ENCODE results near the gene ATP9B. TPM values are rescaled to one million over a fixed set of nuclear protein-coding genes. Genes with fewer than 3 reads are reported as not detected.
"Not testable (repeated sequence)": the region's sequence is repeated elsewhere in the genome, so short reads cannot be mapped to it uniquely, and the experiment has no call there.

Gene ATP9B
- total RNA-seq, 1 experiment from 2014 or later, result 44.4 TPM

- no peak for TF ChIP-seq POLR2AphosphoS5 (IDR thresholded peaks at IDR 0.05; ENCODE audit: low read depth, low read length)
- BruUV-seq (replicated peaks), result no TSS peak
- H3K4me3 ChIP-seq (ENCODE audit: low read depth in 2 of 2, low read length in 2 of 2), result peak overlapping the region in 1 of 2 experiments; percentile 78; a peak in 1 of 4 replicates
Observed at GRCh38 chr18:79071037-79071436, 1.8 kb downstream of the ATP9B start.

GRCh38 chr18:79071503-79072210 lies 2.5 kb downstream of the ATP9B start:
- POLR2A ChIA-PET, result no interaction called here
- peaks cover 14% of the 10 kb centered on the region; the same call in 1 of the 2 replicates for H3K4me1 ChIP-seq (ENCODE audit: control insufficient read depth, insufficient read depth, low read length)
- intact Hi-C loops (cut with micrococcal nuclease; ENCODE audit: unreplicated experiment), result loop anchor here (5.0 kb wide), 1 partner anchor 176 kb away; no protein-coding TSS in a partner anchor
- no peak overlapping the region for H3K27ac ChIP-seq (ENCODE audit: low read length)
- H3K27me3 ChIP-seq (ENCODE audit: control insufficient read depth, insufficient read depth, low read length), result no peaks in the 10 kb centered on the region
- no TSS peak for BruUV-seq (replicated peaks)
- no peaks in the 10 kb centered on the region; the same call in 1 of the 2 replicates for H3K36me3 ChIP-seq (ENCODE audit: control insufficient read depth, insufficient read depth, low read length)
- DNase-seq (ENCODE audit: low read depth, low spot score) (no peak), ATAC-seq (no peak)
- H3K9me3 ChIP-seq (ENCODE audit: control insufficient read depth, insufficient read depth, low read depth, low read length), result no peaks in the 10 kb centered on the region
- in situ Hi-C loops (cut with HindIII; ENCODE audit: low pct_unique_long_range_greater_than_20kb, low sequenced_read_pairs), result no loop called here
- no peak overlapping the region for H3K4me3 ChIP-seq (ENCODE audit: low read depth in 2 of 2, low read length in 2 of 2)
- TF ChIP-seq REST (IDR thresholded peaks at IDR 0.05; ENCODE audit: insufficient read depth in 1 of 2, low read depth in 2 of 2, low read length in 1 of 2) (no peak), CTCF (IDR thresholded peaks at IDR 0.05) (no peak), SIN3A (IDR thresholded peaks at IDR 0.05; ENCODE audit: borderline replicate concordance, insufficient read depth, low read depth, low read length) (no peak), TCF7L2 (IDR thresholded peaks at IDR 0.05; ENCODE audit: low read depth, low read length) (no peak), POLR2AphosphoS5 (IDR thresholded peaks at IDR 0.05; ENCODE audit: low read depth, low read length) (no peak)
- CTCF ChIA-PET, result interaction anchor here (0.6 kb wide), 1 partner anchor 20 kb away, joined by 3 read pairs; no protein-coding TSS in a partner anchor

More at GRCh38 chr18:79071037-79071436, 1.8 kb downstream of the ATP9B start:
- in situ Hi-C loops (cut with HindIII; ENCODE audit: low pct_unique_long_range_greater_than_20kb, low sequenced_read_pairs) (no loop called here), intact Hi-C loops (cut with micrococcal nuclease; ENCODE audit: unreplicated experiment) (loop anchor here (5.0 kb wide), 1 partner anchor 176 kb away; no protein-coding TSS in a partner anchor)
- CTCF ChIA-PET, result interaction anchor here (0.6 kb wide), 1 partner anchor 20 kb away, joined by 3 read pairs; no protein-coding TSS in a partner anchor
- DNase-seq (ENCODE audit: low read depth, low spot score), result no peak
- no peaks in the 10 kb centered on the region for H3K9me3 ChIP-seq (ENCODE audit: control insufficient read depth, insufficient read depth, low read depth, low read length)
- ATAC-seq, result no peak
- H3K36me3 ChIP-seq (ENCODE audit: control insufficient read depth, insufficient read depth, low read length), result no peaks in the 10 kb centered on the region; the same call in 1 of the 2 replicates
- POLR2A ChIA-PET, result no interaction called here
- peaks cover 14% of the 10 kb centered on the region; the same call in 1 of the 2 replicates for H3K4me1 ChIP-seq (ENCODE audit: control insufficient read depth, insufficient read depth, low read length)
- peak overlapping the region; percentile 5; the same call in 1 of the 2 replicates for H3K27ac ChIP-seq (ENCODE audit: low read length)
- H3K27me3 ChIP-seq (ENCODE audit: control insufficient read depth, insufficient read depth, low read length), result no peaks in the 10 kb centered on the region

GRCh38 chr18:79072655-79073054 lies 3.5 kb downstream of the ATP9B start:
- H3K36me3 ChIP-seq (ENCODE audit: control insufficient read depth, insufficient read depth, low read length); DNase-seq (ENCODE audit: low read depth, low spot score); POLR2A ChIA-PET; H3K27ac ChIP-seq (ENCODE audit: low read length); H3K4me3 ChIP-seq (ENCODE audit: low read depth in 2 of 2, low read length in 2 of 2); in situ Hi-C loops (cut with HindIII; ENCODE audit: low pct_unique_long_range_greater_than_20kb, low sequenced_read_pairs); ATAC-seq; CTCF ChIA-PET; BruUV-seq (replicated peaks); H3K27me3 ChIP-seq (ENCODE audit: control insufficient read depth, insufficient read depth, low read length); H3K9me3 ChIP-seq (ENCODE audit: control insufficient read depth, insufficient read depth, low read depth, low read length): not testable (repeated sequence)
- intact Hi-C loops (cut with micrococcal nuclease; ENCODE audit: unreplicated experiment), result loop anchor here (5.0 kb wide), 1 partner anchor 175 kb away; no protein-coding TSS in a partner anchor
- H3K4me1 ChIP-seq (ENCODE audit: control insufficient read depth, insufficient read depth, low read length), result peaks cover 14% of the 10 kb centered on the region; the same call in 1 of the 2 replicates

Data from Panc1 (cell line).